A549 treated with CpdA at 1 μM for 4 hours (cell line): ENCODE measurements around the gene MZF1. TPM values are rescaled to one million over a fixed set of nuclear protein-coding genes. Genes with fewer than 3 reads are reported as not detected.

ENCODE experiments used
- total RNA-seq: library from RNA; stranded (reverse); fragments of 200-300 nt; extraction: Qiagen RNA extraction; gene quantifications from 5 replicates; pipeline ENCODE4 v1.2.3, GENCODE V29; 2022; ENCODE audit warnings: low read depth

Gene MZF1
- total RNA-seq, result 11.7 to 19.5 TPM (median 15.9 TPM) in 5 replicates

GRCh38 chr19:58572818-58573657, at the start of gene MZF1:
Gene MZF1 (minus strand): TSS chr19:58573335. CDS start chr19:58571389, 1,946 bp downstream.

GRCh38 chr19:58558066-58558622, 15.0 kb downstream of the MZF1 start, which contains the start of gene UBE2M:
Gene UBE2M (minus strand): TSS chr19:58558611. CDS start chr19:58558381, 230 bp downstream.

GRCh38 chr19:58554494-58555368, 18.4 kb downstream of the MZF1 start, which contains the start of gene CHMP2A:
Gene CHMP2A (minus strand): TSS chr19:58555105. CDS start chr19:58554212, 893 bp downstream.

GRCh38 chr19:58543826-58544590, 29.1 kb downstream of the MZF1 start, which contains the start of gene TRIM28:
Gene TRIM28 (plus strand): TSS chr19:58544064. CDS start chr19:58544758, 694 bp downstream.

GRCh38 chr19:58519355-58520256, 53.5 kb downstream of the MZF1 start, which contains the start of gene ZBTB45:
Gene ZBTB45 (minus strand): TSS chr19:58519810. CDS start chr19:58517673, 2,137 bp downstream.

Other genes with a start within 250 kb of the MZF1 start
- 2.4 to 3.2 TPM (median 2.8 TPM) in 5 replicates for gene ZSCAN22, start 246.3 kb downstream of the MZF1 start, total RNA-seq
- 8.0 to 14.5 TPM (median 12.0 TPM) in 5 replicates for gene A1BG, start 219.8 kb downstream of the MZF1 start, total RNA-seq
- gene ZNF497, start 210.6 kb downstream of the MZF1 start, total RNA-seq, result 0.85 to 1.9 TPM (median 1.6 TPM) in 5 replicates
- gene ZNF837, start 192.3 kb downstream of the MZF1 start, total RNA-seq, result 0.99 to 1.7 TPM (median 1.5 TPM) in 5 replicates
- 2,117 to 2,734 TPM (median 2,532 TPM) in 5 replicates for gene RPS5, start 186.1 kb downstream of the MZF1 start, total RNA-seq
- gene RNF225, start 177.7 kb downstream of the MZF1 start, total RNA-seq, result 0.14 to 0.17 TPM (median 0.15 TPM) in 4 of 5 replicates, not detected in the other
- gene ZNF584, start 164.7 kb downstream of the MZF1 start, total RNA-seq, result 16.6 to 19.0 TPM (median 18.6 TPM) in 5 replicates
- 0.08 to 0.10 TPM (median 0.09 TPM) in 3 of 5 replicates, not detected in the others for gene ZNF132, start 133.2 kb downstream of the MZF1 start, total RNA-seq
- 6.9 to 7.8 TPM (median 7.1 TPM) in 5 replicates for gene ZNF324B, start 121.7 kb downstream of the MZF1 start, total RNA-seq
- gene ZNF324, start 106.3 kb downstream of the MZF1 start, total RNA-seq, result 7.7 to 10.2 TPM (median 9.6 TPM) in 5 replicates
- 12.2 to 14.5 TPM (median 13.4 TPM) in 5 replicates for gene ZNF446, start 97.0 kb downstream of the MZF1 start, total RNA-seq
- 23.2 to 33.8 TPM (median 30.2 TPM) in 5 replicates for gene SLC27A5, start 61.3 kb downstream of the MZF1 start, total RNA-seq
- gene ZBTB45, start 53.5 kb downstream of the MZF1 start, total RNA-seq, result 14.2 to 19.3 TPM (median 18.6 TPM) in 5 replicates
- 647 to 874 TPM (median 726 TPM) in 5 replicates for gene TRIM28, start 29.3 kb downstream of the MZF1 start, total RNA-seq
- gene CHMP2A, start 18.2 kb downstream of the MZF1 start, total RNA-seq, result 182 to 209 TPM (median 197 TPM) in 5 replicates
- 129 to 162 TPM (median 147 TPM) in 5 replicates for gene UBE2M, start 14.7 kb downstream of the MZF1 start, total RNA-seq